ENCODE results near the gene AXDND1.
"Not testable (repeated sequence)": the region's sequence is repeated elsewhere in the genome, so short reads cannot be mapped to it uniquely, and the experiment has no call there.

GRCh38 chr1:179399399-179399798 is 33.6 kb downstream of the AXDND1 start:
- TF ChIP-seq, protein P1, sequence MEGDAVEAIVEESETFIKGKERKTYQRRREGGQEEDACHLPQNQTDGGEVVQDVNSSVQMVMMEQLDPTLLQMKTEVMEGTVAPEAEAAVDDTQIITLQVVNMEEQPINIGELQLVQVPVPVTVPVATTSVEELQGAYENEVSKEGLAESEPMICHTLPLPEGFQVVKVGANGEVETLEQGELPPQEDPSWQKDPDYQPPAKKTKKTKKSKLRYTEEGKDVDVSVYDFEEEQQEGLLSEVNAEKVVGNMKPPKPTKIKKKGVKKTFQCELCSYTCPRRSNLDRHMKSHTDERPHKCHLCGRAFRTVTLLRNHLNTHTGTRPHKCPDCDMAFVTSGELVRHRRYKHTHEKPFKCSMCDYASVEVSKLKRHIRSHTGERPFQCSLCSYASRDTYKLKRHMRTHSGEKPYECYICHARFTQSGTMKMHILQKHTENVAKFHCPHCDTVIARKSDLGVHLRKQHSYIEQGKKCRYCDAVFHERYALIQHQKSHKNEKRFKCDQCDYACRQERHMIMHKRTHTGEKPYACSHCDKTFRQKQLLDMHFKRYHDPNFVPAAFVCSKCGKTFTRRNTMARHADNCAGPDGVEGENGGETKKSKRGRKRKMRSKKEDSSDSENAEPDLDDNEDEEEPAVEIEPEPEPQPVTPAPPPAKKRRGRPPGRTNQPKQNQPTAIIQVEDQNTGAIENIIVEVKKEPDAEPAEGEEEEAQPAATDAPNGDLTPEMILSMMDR (IDR thresholded peaks at IDR 0.05): not testable (repeated sequence)
- not testable (repeated sequence) for TF ChIP-seq POLR2AphosphoS5 (IDR thresholded peaks at IDR 0.05; ENCODE audit: low read depth, low read length); SIN3A (IDR thresholded peaks at IDR 0.05; ENCODE audit: borderline replicate concordance, insufficient read depth, low read depth, low read length); TCF7L2 (IDR thresholded peaks at IDR 0.05; ENCODE audit: low read depth, low read length)
- TF ChIP-seq, protein P2, sequence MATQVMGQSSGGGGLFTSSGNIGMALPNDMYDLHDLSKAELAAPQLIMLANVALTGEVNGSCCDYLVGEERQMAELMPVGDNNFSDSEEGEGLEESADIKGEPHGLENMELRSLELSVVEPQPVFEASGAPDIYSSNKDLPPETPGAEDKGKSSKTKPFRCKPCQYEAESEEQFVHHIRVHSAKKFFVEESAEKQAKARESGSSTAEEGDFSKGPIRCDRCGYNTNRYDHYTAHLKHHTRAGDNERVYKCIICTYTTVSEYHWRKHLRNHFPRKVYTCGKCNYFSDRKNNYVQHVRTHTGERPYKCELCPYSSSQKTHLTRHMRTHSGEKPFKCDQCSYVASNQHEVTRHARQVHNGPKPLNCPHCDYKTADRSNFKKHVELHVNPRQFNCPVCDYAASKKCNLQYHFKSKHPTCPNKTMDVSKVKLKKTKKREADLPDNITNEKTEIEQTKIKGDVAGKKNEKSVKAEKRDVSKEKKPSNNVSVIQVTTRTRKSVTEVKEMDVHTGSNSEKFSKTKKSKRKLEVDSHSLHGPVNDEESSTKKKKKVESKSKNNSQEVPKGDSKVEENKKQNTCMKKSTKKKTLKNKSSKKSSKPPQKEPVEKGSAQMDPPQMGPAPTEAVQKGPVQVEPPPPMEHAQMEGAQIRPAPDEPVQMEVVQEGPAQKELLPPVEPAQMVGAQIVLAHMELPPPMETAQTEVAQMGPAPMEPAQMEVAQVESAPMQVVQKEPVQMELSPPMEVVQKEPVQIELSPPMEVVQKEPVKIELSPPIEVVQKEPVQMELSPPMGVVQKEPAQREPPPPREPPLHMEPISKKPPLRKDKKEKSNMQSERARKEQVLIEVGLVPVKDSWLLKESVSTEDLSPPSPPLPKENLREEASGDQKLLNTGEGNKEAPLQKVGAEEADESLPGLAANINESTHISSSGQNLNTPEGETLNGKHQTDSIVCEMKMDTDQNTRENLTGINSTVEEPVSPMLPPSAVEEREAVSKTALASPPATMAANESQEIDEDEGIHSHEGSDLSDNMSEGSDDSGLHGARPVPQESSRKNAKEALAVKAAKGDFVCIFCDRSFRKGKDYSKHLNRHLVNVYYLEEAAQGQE (IDR thresholded peaks at IDR 0.05; ENCODE audit: insufficient read depth in 1 of 2, low read depth in 2 of 2, low read length in 1 of 2): not testable (repeated sequence)
